Measurements from ENCODE around the gene KCNIP1.
"Not testable (repeated sequence)": the region's sequence is repeated elsewhere in the genome, so short reads cannot be mapped to it uniquely, and the experiment has no call there.

Gene KCNIP1

GRCh38 chr5:170545313-170545712 is 41.5 kb downstream of the KCNIP1 start:
- H3K9me3 ChIP-seq: peaks cover 17% of the 10 kb centered on the region
- H4K20me1 ChIP-seq: no peaks in the 10 kb centered on the region; the same call in 1 of the 2 replicates
- no peak overlapping the region for H3K27ac ChIP-seq
- TF ChIP-seq Cebpa-rat (IDR thresholded peaks at IDR 0.05): no peak
- H3K27me3 ChIP-seq: peaks cover 37% of the 10 kb centered on the region
- H3K9ac ChIP-seq: no peak overlapping the region
- no peak overlapping the region for H3K4me2 ChIP-seq
- H3K4me3 ChIP-seq: no peak overlapping the region
- H3K36me3 ChIP-seq: no peaks in the 10 kb centered on the region
- H3K4me1 ChIP-seq: no peaks in the 10 kb centered on the region

GRCh38 chr5:170545811-170546210 is 42.0 kb downstream of the KCNIP1 start:
- TF ChIP-seq Cebpa-rat (IDR thresholded peaks at IDR 0.05): no peak
- H3K4me1 ChIP-seq: no peaks in the 10 kb centered on the region
- H3K4me3 ChIP-seq: no peak overlapping the region
- H3K4me2 ChIP-seq: no peak overlapping the region
- H3K36me3 ChIP-seq: no peaks in the 10 kb centered on the region
- peaks cover 17% of the 10 kb centered on the region for H3K9me3 ChIP-seq
- no peak overlapping the region for H3K9ac ChIP-seq
- peaks cover 42% of the 10 kb centered on the region for H3K27me3 ChIP-seq
- no peaks in the 10 kb centered on the region; the same call in 1 of the 2 replicates for H4K20me1 ChIP-seq
- H3K27ac ChIP-seq: no peak overlapping the region

GRCh38 chr5:170546282-170546681 is 42.5 kb downstream of the KCNIP1 start:
- H3K27ac ChIP-seq: no peak overlapping the region
- peaks cover 3% of the 10 kb centered on the region; the same call in 1 of the 2 replicates for H4K20me1 ChIP-seq
- no peak overlapping the region for H3K4me2 ChIP-seq
- H3K9ac ChIP-seq: no peak overlapping the region
- H3K27me3 ChIP-seq: peaks cover 46% of the 10 kb centered on the region
- no peaks in the 10 kb centered on the region for H3K36me3 ChIP-seq
- H3K4me3 ChIP-seq: no peak overlapping the region
- peaks cover 17% of the 10 kb centered on the region for H3K9me3 ChIP-seq
- TF ChIP-seq Cebpa-rat (IDR thresholded peaks at IDR 0.05): no peak
- peaks cover 2% of the 10 kb centered on the region; the same call in 1 of the 2 replicates for H3K4me1 ChIP-seq

- H3K27ac ChIP-seq, H3K9ac ChIP-seq, H3K4me2 ChIP-seq, H3K4me3 ChIP-seq, H3K36me3 ChIP-seq: not testable (repeated sequence)
- peaks cover 11% of the 10 kb centered on the region for H3K9me3 ChIP-seq
- H4K20me1 ChIP-seq: peaks cover 44% of the 10 kb centered on the region
- peaks cover 22% of the 10 kb centered on the region for H3K4me1 ChIP-seq
- H3K27me3 ChIP-seq: peaks cover 87% of the 10 kb centered on the region
Observed at GRCh38 chr5:170550382-170550781, 46.6 kb downstream of the KCNIP1 start.

GRCh38 chr5:170551076-170551475 is 47.3 kb downstream of the KCNIP1 start:
- H3K9me3 ChIP-seq: peaks cover 4% of the 10 kb centered on the region
- peaks cover 22% of the 10 kb centered on the region for H3K4me1 ChIP-seq
- H3K36me3 ChIP-seq: no peaks in the 10 kb centered on the region
- 0 out of 2 replicates have a peak overlapping the region, but pooled peaks have one; percentile 3 for H3K4me2 ChIP-seq
- H3K4me3 ChIP-seq: no peak overlapping the region
- peaks cover 50% of the 10 kb centered on the region for H4K20me1 ChIP-seq
- H3K27me3 ChIP-seq: peaks cover 90% of the 10 kb centered on the region
- no peak overlapping the region for H3K9ac ChIP-seq
- TF ChIP-seq Cebpa-rat (IDR thresholded peaks at IDR 0.05): no peak
- no peak overlapping the region for H3K27ac ChIP-seq

GRCh38 chr5:170551622-170552021 is 47.8 kb downstream of the KCNIP1 start:
- H3K4me1 ChIP-seq: peaks cover 22% of the 10 kb centered on the region
- H3K27me3 ChIP-seq: peaks cover 92% of the 10 kb centered on the region
- H3K4me3 ChIP-seq: no peak overlapping the region
- no peak overlapping the region for H3K9ac ChIP-seq
- TF ChIP-seq Cebpa-rat (IDR thresholded peaks at IDR 0.05): no peak
- H3K4me2 ChIP-seq: peak overlapping the region; percentile 3; the same call in 1 of the 2 replicates
- H3K9me3 ChIP-seq: no peaks in the 10 kb centered on the region
- no peaks in the 10 kb centered on the region for H3K36me3 ChIP-seq
- H4K20me1 ChIP-seq: peaks cover 56% of the 10 kb centered on the region
- no peak overlapping the region for H3K27ac ChIP-seq

GRCh38 chr5:170552621-170553115 is 48.8 kb downstream of the KCNIP1 start:
- Histone ChIP-seq H3K4me1 (peaks cover 22% of the 10 kb centered on the region), H3K9ac (no peak overlapping the region), H3K9me3 (no peaks in the 10 kb centered on the region), H3K4me3 (no peak overlapping the region), H3K27me3 (peaks cover 97% of the 10 kb centered on the region), H3K4me2 (peak overlapping the region; percentile 82), H3K36me3 (no peaks in the 10 kb centered on the region), H3K27ac (no peak overlapping the region), H4K20me1 (peaks cover 66% of the 10 kb centered on the region)
- TF ChIP-seq Cebpa-rat (IDR thresholded peaks at IDR 0.05): no peak

- no peak overlapping the region for H3K4me3 ChIP-seq
- H4K20me1 ChIP-seq: peaks cover 72% of the 10 kb centered on the region
- H3K4me1 ChIP-seq: peaks cover 22% of the 10 kb centered on the region
- no peak for TF ChIP-seq Cebpa-rat (IDR thresholded peaks at IDR 0.05)
- H3K36me3 ChIP-seq: no peaks in the 10 kb centered on the region
- H3K9me3 ChIP-seq: no peaks in the 10 kb centered on the region
- H3K9ac ChIP-seq: no peak overlapping the region
- peaks cover 98% of the 10 kb centered on the region for H3K27me3 ChIP-seq
- H3K4me2 ChIP-seq: peak overlapping the region; percentile 82
- no peak overlapping the region for H3K27ac ChIP-seq
Observed at GRCh38 chr5:170553218-170553617, 49.4 kb downstream of the KCNIP1 start.

GRCh38 chr5:170554521-170555267 is 50.9 kb downstream of the KCNIP1 start:
- Histone ChIP-seq H3K9me3 (no peaks in the 10 kb centered on the region), H3K27me3 (peaks cover 88% of the 10 kb centered on the region), H3K27ac (no peak overlapping the region), H3K9ac (no peak overlapping the region), H4K20me1 (peaks cover 85% of the 10 kb centered on the region), H3K4me1 (peaks cover 22% of the 10 kb centered on the region), H3K4me3 (no peak overlapping the region), H3K4me2 (no peak overlapping the region), H3K36me3 (no peaks in the 10 kb centered on the region)
- TF ChIP-seq Cebpa-rat (IDR thresholded peaks at IDR 0.05): no peak

- Histone ChIP-seq H3K9me3 (no peaks in the 10 kb centered on the region), H3K36me3 (no peaks in the 10 kb centered on the region), H3K4me1 (peaks cover 11% of the 10 kb centered on the region), H4K20me1 (peaks cover 79% of the 10 kb centered on the region), H3K27me3 (peaks cover 82% of the 10 kb centered on the region), H3K27ac (no peak overlapping the region), H3K4me2 (no peak overlapping the region), H3K4me3 (no peak overlapping the region), H3K9ac (no peak overlapping the region)
- TF ChIP-seq Cebpa-rat (IDR thresholded peaks at IDR 0.05): no peak
Observed at GRCh38 chr5:170557314-170557713, 53.5 kb downstream of the KCNIP1 start.
